Measurements from ENCODE around the gene GREB1L.
"Not testable (repeated sequence)": the region's sequence is repeated elsewhere in the genome, so short reads cannot be mapped to it uniquely, and the experiment has no call there.

GREB1L gene

DNA sequence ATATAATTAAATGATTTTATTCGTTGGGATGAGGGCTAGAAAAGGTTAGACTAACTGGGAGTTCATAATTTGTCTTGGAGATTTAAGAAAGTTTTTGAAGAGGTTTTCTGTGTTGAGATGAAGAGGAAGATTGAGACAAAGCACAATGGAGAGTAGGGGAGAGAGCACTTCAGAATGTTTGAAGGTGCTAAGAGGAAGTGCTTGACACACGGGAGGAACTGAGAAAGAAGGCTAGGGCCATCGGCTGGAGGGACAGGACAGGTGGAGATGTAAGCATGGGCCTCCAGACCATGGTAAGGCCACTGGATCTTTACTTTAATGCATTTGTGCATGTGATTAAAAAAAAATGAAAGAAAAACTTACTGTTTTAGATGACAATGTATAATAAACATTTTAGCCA lies 31.5 kb downstream of the GREB1L start:
- no peaks in the 10 kb centered on the region for H3K27me3 Mint-ChIP-seq (ENCODE audit: low read depth, poor library complexity)
- H3K4me3 Mint-ChIP-seq = no peak overlapping the region
- peaks cover 29% of the 10 kb centered on the region for H3K4me1 Mint-ChIP-seq
- H3K9me3 Mint-ChIP-seq = peaks cover 23% of the 10 kb centered on the region
- DNase-seq = no peak
- peaks cover 48% of the 10 kb centered on the region for H3K36me3 Mint-ChIP-seq (ENCODE audit: low read depth)
- TF ChIP-seq CTCF (IDR thresholded peaks at IDR 0.05) = no peak
- no peak overlapping the region for H3K27ac Mint-ChIP-seq

DNA sequence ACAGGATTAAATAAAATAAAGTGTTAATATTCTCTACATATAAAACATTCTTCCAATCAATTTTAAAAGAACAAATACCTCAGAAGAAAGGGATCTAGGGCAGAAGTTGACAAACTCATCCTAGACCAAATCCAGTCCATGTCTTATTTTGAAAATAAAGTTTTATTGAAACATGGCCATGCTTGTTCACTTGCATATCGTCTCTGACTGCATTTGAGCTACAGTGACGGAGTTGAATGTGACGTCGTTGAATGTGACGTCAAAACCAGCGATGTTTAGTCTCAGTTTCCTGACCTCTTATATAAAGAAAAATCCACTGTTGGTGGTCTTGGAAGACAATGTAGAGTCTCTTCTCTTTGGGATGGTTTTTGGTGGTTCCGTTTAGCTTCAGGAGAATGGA lies 33.6 kb downstream of the GREB1L start:
- peaks cover 14% of the 10 kb centered on the region for H3K4me1 Mint-ChIP-seq
- peaks cover 28% of the 10 kb centered on the region for H3K9me3 Mint-ChIP-seq
- DNase-seq = no peak
- no peaks in the 10 kb centered on the region for H3K27me3 Mint-ChIP-seq (ENCODE audit: low read depth, poor library complexity)
- TF ChIP-seq CTCF (IDR thresholded peaks at IDR 0.05) = no peak
- peaks cover 58% of the 10 kb centered on the region for H3K36me3 Mint-ChIP-seq (ENCODE audit: low read depth)
- no peak overlapping the region for H3K4me3 Mint-ChIP-seq
- H3K27ac Mint-ChIP-seq = no peak overlapping the region

DNA sequence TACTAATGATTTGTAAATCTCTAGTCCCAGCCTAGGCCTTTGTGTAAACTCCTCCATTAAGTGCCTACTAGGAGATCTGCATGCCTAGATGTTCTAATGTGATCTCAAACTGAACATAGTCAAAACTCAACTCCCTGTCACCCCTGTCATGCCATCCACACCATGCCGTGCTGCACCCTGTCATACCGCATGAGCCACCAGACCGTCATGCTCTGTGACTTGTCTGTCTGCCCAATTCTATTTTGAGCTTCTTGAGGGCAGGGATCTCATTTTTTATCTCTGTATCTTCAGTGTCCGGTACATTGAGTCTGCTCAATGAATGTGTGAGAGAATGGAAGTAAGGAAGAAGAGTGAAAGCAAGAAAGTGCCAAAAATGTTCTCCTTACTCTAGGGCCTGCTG lies 35.5 kb downstream of the GREB1L start:
- H3K9me3 Mint-ChIP-seq = peaks cover 28% of the 10 kb centered on the region
- DNase-seq = no peak
- TF ChIP-seq CTCF (IDR thresholded peaks at IDR 0.05) = no peak
- no peak overlapping the region for H3K4me3 Mint-ChIP-seq
- peaks cover 77% of the 10 kb centered on the region for H3K36me3 Mint-ChIP-seq (ENCODE audit: low read depth)
- peak overlapping the region; percentile 4 for H3K27ac Mint-ChIP-seq
- H3K4me1 Mint-ChIP-seq = peaks cover 2% of the 10 kb centered on the region
- no peaks in the 10 kb centered on the region for H3K27me3 Mint-ChIP-seq (ENCODE audit: low read depth, poor library complexity)

DNA sequence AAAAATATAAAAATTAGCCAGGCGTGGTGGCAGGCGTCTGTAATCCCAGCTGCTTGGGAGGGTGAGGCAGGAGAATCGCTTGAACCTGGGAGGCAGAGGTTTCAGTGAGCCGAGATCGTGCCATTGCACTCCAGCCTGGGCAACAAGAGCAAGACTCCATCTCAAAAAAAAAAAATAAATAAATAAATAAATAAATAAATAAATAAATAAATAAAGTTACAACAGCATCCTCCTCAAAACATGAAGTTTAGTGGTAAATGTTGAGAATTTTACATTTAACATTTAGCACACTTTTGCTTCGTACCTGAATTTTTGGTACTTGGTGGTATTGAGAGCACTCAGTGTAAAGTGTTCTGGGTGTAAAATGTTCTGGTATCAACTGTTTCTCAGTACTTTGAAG lies 36.2 kb downstream of the GREB1L start:
- not testable (repeated sequence) for H3K4me1 Mint-ChIP-seq, H3K27ac Mint-ChIP-seq

DNA sequence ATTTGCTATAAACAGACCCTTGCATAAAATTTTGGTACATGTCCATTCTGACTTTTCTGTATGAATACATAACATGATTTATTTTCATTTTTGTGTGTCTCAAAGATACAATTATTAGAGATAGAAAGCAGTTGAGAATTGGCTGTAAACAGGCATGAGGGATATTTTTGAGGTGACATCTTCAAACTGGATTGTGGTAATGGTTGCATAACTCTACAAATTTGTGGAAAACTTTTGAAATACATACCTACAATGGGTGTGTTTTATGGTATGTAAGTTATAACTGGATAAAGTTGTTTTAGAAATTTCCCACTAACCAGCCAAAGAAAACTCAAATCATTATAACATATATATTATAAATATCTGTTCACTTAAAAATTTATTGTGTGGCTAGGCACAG lies 39.6 kb downstream of the GREB1L start:
- no peaks in the 10 kb centered on the region for H3K27me3 Mint-ChIP-seq (ENCODE audit: low read depth, poor library complexity)
- H3K27ac Mint-ChIP-seq = no peak overlapping the region
- no peak overlapping the region for H3K4me3 Mint-ChIP-seq
- peaks cover 19% of the 10 kb centered on the region for H3K9me3 Mint-ChIP-seq
- peaks cover 46% of the 10 kb centered on the region for H3K36me3 Mint-ChIP-seq (ENCODE audit: low read depth)
- H3K4me1 Mint-ChIP-seq = peaks cover 9% of the 10 kb centered on the region
- no peak for TF ChIP-seq CTCF (IDR thresholded peaks at IDR 0.05)
- no peak for DNase-seq

More for the DNA sequence above, 36.2 kb downstream of the GREB1L start:
- H3K36me3 Mint-ChIP-seq (ENCODE audit: low read depth) = peaks cover 73% of the 10 kb centered on the region
- peaks cover 28% of the 10 kb centered on the region for H3K9me3 Mint-ChIP-seq
- not testable (repeated sequence) for H3K27me3 Mint-ChIP-seq (ENCODE audit: low read depth, poor library complexity); H3K4me3 Mint-ChIP-seq; DNase-seq

DNA sequence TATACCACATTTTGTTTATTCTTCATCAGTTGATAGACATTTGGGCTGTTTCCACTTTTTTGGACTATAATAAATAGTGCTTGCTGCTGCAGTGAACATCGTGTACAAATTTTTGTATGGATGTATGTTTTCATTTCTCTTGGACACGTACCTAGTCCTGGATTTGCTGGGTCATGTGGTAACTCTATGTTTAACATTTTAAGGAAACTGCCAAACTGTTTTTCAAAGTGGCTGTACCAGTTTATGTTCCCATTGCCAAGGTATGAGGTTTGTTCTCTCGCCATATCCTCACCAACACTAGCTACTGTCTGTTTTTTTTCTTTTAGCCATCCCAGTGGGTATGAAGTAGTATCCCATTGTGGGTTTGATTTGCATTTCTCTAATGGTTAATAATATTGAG lies 42.5 kb downstream of the GREB1L start:
- Mint-ChIP-seq H3K36me3 (ENCODE audit: low read depth) (peaks cover 39% of the 10 kb centered on the region), H3K27ac (no peak overlapping the region), H3K27me3 (ENCODE audit: low read depth, poor library complexity) (no peaks in the 10 kb centered on the region), H3K4me1 (peaks cover 18% of the 10 kb centered on the region), H3K4me3 (no peak overlapping the region), H3K9me3 (peaks cover 5% of the 10 kb centered on the region)
- no peak for DNase-seq
- TF ChIP-seq CTCF (IDR thresholded peaks at IDR 0.05) = no peak
